ENCODE data around the gene MACF1. TPM values are rescaled to one million over a fixed set of nuclear protein-coding genes. Genes with fewer than 3 reads are reported as not detected.

Gene MACF1
- total RNA-seq, 1 experiment from 2014 or later, result 190 TPM

DNA sequence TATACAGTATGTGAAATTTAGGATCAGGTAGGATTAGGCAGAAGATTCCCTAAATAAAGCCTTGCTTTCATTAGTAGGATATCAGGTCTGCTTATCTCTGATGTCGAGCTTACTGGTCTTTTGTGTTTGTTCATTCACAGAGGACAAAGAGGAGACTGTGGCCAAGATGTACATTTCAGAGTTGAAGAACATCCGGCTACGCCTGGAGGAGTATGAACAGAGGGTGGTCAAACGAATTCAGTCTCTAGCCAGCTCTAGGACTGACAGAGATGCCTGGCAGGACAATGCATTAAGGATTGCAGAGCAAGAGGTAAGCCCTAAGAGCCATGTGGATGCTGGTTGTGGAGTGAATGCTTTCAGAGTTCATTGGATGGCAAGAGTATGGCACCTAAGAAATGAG is 106.2 kb downstream of the MACF1 start:
- no peaks in the 10 kb centered on the region for H3K9me3 Mint-ChIP-seq
- H2BK15ac ChIP-seq (ENCODE audit: low read depth, low read length), result no peak overlapping the region
- H3K18ac ChIP-seq (ENCODE audit: insufficient read length, low read depth, low read length), result no peak overlapping the region
- no peak overlapping the region for H2BK5ac ChIP-seq (ENCODE audit: insufficient read length, low read length)
- H3K4ac ChIP-seq (ENCODE audit: low read depth, low read length), result no peak overlapping the region
- DNase-seq, result no peak
- H3K4me1 ChIP-seq (ENCODE audit: insufficient read depth, low read length), result no peaks in the 10 kb centered on the region
- H3K9ac ChIP-seq (ENCODE audit: extremely low read depth, insufficient read length, low read length), result no peak overlapping the region
- H4K8ac ChIP-seq (replicated peaks; ENCODE audit: insufficient read length, low read depth, low read length), result no peak overlapping the region
- H3K79me1 ChIP-seq (ENCODE audit: insufficient read depth, low read depth, low read length, poor library complexity, severe bottlenecking), result no peaks in the 10 kb centered on the region
- H3K9me3 ChIP-seq (ENCODE audit: control insufficient read depth, low read depth, low read length), result no peaks in the 10 kb centered on the region
- no peak overlapping the region for H2BK20ac ChIP-seq (ENCODE audit: low read depth, low read length, poor library complexity, severe bottlenecking)
- H4K91ac ChIP-seq (ENCODE audit: insufficient read length, low read depth, low read length), result no peak overlapping the region
- no peak for TF ChIP-seq CTCF (conservative IDR thresholded peaks at IDR 0.05)
- H3K36me3 Mint-ChIP-seq (ENCODE audit: insufficient read depth in 1 of 3, low read depth in 3 of 3), result peaks cover 16 to 54% (median 50%) of the 10 kb centered on the region in 3 experiments; a peak in 6 of 7 replicates
- no peak overlapping the region for H3T11ph ChIP-seq (ENCODE audit: low read length)
- no peak overlapping the region for H3K23ac ChIP-seq (ENCODE audit: insufficient read length, low read depth, low read length)
- no CpG with 5 or more reads among the region's 4 CpGs for WGBS (ENCODE audit: extremely low coverage, insufficient read length, low lambda C conversion rate)
- H3K23me2 ChIP-seq (ENCODE audit: insufficient read length, low read depth, low read length, poor library complexity, severe bottlenecking), result no peaks in the 10 kb centered on the region
- H2BK12ac ChIP-seq (ENCODE audit: insufficient read length, low read depth, low read length), result no peak overlapping the region
- no peak overlapping the region for H2BK120ac ChIP-seq (ENCODE audit: low read depth, low read length, poor library complexity, severe bottlenecking)
- H3K4me2 ChIP-seq (ENCODE audit: insufficient read depth, insufficient read length, low read length), result no peak overlapping the region
- H3K27me3 Mint-ChIP-seq (ENCODE audit: low read depth), result no peaks in the 10 kb centered on the region
- 0 out of 4 replicates have a peak, but pooled peaks cover 0 to 3% of the 10 kb centered on the region in 2 experiments for H3K4me1 Mint-ChIP-seq
- H3K14ac ChIP-seq (ENCODE audit: insufficient read depth, low read length), result no peak overlapping the region
- no peak overlapping the region for H3K27ac ChIP-seq (ENCODE audit: insufficient read length, low read depth, low read length)
- 0 out of 7 replicates have a peak overlapping the region, but pooled peaks of 1 of the 3 experiments have one; percentile 5 for H3K27ac Mint-ChIP-seq
- no peak overlapping the region for H2AFZ ChIP-seq (ENCODE audit: low read length)
- no peak overlapping the region for H4K5ac ChIP-seq (ENCODE audit: insufficient read length, low read depth, low read length)
- no peaks in the 10 kb centered on the region for H4K20me1 ChIP-seq (ENCODE audit: control insufficient read depth, insufficient read depth, insufficient read length)
- no peak overlapping the region for H3K56ac ChIP-seq (ENCODE audit: insufficient read length, low read depth, low read length)
- no peak overlapping the region for H3K4me3 Mint-ChIP-seq
- no peaks in the 10 kb centered on the region for H3K27me3 ChIP-seq (ENCODE audit: insufficient read depth, low read length)
- H2AK5ac ChIP-seq (ENCODE audit: insufficient read length, low read length), result no peak overlapping the region
- no peaks in the 10 kb centered on the region; the same call in 1 of the 2 replicates for H3K79me2 ChIP-seq (ENCODE audit: insufficient read depth, low read length)
